Activated CD4-positive, alpha-beta T cell treated with anti-CD3 and anti-CD28 coated beads, Interleukin-2, Interleukin-6, amounts not matched to agents 100 ng/mL and 50 ng/mL, durations not matched to agents 16 hours and 8 hours (primary cell): ENCODE measurements around the gene STT3B.

ENCODE experiments used
- DNase-seq: peaks from one replicate; pipeline ENCODE4 v3.0.0-alpha.2; 2020

Gene STT3B

GRCh38 chr3:31659246-31659645 is 126.5 kb downstream of the STT3B start:
- DNase-seq, result no peak

GRCh38 chr3:31661286-31661685 is 128.6 kb downstream of the STT3B start:
- no peak for DNase-seq

GRCh38 chr3:31661993-31662670 is 129.4 kb downstream of the STT3B start:
- DNase-seq, result no peak

- DNase-seq, result no peak
Observed at GRCh38 chr3:31664031-31664430, 131.3 kb downstream of the STT3B start.

DNA sequence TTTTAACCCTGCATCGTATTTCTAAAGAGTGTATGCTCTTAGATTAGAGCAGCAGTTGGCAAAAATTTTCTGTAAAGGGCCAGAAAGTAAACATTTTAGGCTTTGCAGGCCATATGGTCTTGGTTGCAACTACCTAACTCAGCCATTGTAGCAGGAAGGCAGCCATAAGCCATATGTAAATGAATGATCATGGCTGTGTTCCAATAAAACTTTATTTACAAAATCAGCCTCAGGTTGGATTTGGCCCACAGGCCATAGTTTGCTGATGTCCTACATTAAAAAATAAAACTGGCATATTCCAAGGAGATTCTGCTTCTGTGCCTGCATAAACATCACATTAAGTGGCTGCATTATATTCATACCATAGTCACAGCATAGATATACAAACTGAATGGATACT is 134.9 kb downstream of the STT3B start:
- no peak for DNase-seq

- peak; percentile 9 for DNase-seq
Observed at GRCh38 chr3:31668242-31668641, 135.5 kb downstream of the STT3B start.

DNA sequence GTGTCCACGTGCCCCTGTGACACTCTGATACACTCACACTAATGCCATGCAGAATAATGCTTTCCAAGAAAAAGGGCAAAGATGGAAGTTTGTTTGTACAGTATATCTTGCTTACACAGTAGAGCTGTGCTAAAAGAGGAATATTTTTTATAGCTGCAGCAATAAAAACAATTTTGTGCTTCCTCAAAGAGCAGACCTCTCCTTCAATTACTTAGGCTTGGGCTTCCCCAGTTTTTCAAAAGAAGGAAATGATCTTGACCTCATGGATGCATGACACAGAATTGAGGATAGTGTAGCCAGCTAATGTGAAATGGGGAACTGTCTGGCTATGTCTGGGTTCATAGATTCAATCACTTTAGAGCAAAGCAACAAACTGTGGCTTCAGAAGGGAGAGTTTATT is 137.4 kb downstream of the STT3B start:
- no peak for DNase-seq

GRCh38 chr3:31670722-31671121 is 138.0 kb downstream of the STT3B start:
- no peak for DNase-seq

- no peak for DNase-seq
Observed at GRCh38 chr3:31671451-31671850, 138.7 kb downstream of the STT3B start.

DNA sequence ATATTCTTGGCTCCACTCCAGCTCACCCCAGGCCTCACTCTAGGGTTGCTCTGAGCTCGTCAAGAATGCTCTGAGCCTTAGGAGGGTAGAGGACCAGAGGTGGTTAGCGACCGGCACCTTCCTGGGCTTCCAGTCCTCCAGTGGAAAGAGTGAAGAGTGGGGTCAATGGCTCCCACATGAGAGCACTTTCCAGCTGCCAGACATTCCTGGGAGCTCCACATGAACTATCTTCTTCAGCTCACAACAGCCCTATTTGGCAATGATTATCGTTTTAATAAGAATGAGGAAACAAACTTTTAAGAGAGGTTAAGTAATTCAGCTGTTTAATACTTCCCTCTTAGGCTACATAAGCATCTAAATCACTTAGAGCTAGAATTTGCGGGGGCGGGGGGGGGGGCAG is 139.3 kb downstream of the STT3B start:
- DNase-seq, result no peak

DNA sequence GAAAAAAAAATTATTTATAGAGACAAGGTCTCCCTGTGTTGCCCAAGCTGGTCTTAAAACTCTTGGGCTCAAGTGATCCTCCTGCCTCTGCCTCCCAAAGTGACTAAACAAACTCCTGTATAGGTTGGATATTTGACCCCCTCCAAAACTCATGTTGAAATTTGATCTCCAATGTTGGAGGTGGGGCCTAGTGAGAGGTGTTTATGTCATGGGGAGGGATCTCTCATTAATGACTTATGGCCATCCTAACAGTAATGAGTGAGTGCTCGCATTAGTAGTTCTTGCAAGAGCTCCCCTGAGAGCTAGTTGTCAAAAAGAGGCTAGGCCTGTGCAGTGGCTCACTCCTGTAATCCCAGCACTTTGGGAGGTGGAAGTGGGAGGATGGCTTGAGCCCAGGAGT is 141.2 kb downstream of the STT3B start:
- no peak for DNase-seq

DNA sequence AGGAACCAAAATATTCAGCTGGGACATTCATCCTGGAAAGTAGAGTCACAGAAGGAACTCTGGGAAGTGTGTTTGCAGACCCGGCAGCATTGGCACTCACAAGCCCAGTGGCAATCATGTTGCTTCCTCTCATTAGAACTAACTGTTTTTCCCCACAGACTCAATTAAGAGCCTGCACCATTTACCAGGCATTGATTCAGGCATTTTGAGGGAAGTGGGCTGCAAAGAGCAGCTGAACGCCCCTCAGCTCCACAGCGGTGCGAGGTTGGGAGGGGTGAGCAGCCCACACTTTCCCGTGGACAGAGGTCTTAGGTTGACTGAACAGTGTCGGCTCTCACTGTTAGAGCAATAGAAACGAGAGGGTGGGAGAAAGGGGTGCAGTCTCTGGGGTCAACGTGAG is 143.8 kb downstream of the STT3B start:
- no peak for DNase-seq

- no peak for DNase-seq
Observed at GRCh38 chr3:31680072-31680870, 147.5 kb downstream of the STT3B start.
